HG02642 (cell line): ENCODE data around the gene C5orf15.
"Not testable (repeated sequence)": the region's sequence is repeated elsewhere in the genome, so short reads cannot be mapped to it uniquely, and the experiment has no call there.

ENCODE experiments used
- ATAC-seq: cut with Tn5 transposase; IDR thresholded peaks from one replicate; pipeline ENCODE4 v1.9.1; 2021; ENCODE audit warnings: mild to moderate bottlenecking; ENCODE audit not compliant: unreplicated experiment, poor library complexity

The C5orf15 gene

GRCh38 chr5:133938929-133939328 is 29.5 kb downstream of the C5orf15 start:
- peak; percentile 46 for ATAC-seq

DNA sequence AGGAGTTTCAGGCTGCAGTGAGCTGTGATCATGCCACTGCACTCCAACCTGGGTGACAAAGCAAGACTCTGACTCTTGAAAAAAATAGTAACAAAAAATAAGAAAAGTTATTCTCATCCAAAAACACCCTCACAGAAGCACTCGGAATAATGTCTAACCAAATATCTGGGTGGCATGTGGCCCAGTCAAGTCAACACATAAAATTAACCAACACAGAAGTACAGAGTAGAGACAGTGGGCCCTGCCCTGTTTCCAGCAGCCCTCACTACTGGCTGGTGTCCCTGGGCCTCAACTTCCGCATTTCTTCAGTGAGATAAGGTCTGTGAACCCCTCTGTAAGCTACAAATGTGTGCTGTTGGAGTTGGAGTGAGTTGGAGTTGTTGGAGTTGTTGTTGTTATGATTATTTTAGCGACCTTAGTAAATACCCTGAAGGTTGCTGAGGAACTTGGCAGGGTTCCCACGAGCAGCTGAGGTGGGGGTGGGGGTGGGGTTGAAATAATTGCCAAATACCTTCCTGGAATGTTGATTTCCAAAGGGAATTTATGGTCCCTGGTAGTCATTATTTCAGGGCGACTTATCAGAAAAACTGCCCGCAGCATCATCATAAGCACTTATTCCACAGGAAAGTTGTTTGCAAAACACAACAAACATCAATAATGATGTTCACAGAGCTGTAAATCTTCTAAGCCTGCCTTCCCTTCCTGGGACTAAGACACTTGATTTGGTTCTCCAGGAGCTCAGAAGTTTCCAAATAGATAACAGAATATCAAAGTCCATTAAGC is 30.2 kb downstream of the C5orf15 start:
- ATAC-seq = no peak

DNA sequence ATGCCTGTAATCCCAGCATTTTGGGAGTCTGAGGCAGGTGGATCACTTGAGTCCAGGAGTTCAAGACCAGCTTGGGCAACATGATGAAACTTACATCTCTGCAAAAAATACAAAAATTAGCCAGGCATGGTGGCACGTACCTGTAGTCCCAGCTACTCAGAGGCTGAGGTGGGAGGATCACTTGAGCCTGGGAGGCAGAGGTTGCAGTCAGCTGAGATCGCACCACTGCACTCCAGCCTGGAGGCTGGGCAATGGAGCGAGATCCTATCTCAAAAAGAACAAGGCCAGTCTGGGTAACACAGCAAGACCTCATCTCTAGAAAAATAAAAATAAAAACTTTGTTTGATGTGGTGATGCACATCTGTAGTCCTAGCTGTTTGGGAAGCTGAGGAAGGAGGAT is 30.8 kb downstream of the C5orf15 start:
- not testable (repeated sequence) for ATAC-seq

DNA sequence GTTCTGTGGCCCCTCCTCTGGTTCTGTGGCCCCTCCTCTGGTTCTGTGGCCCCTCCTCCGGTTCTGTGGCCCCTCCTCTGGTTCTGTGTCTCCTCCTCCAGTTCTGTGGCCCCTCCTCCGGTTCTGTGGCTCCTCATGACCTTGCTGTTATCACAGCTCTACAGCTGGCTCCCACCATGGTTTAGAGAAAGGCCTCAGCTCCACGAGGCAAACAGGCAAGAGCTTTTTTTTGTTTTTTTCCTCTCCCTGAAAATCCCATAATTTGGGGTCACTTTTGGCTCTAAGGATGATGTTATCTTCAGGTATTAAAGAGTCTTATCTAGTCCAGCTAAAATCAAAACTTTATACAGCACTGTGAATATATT is 31.8 kb downstream of the C5orf15 start:
- no peak for ATAC-seq

- ATAC-seq = not testable (repeated sequence)
These were observed 32.3 kb downstream of the C5orf15 start for GRCh38 chr5:133935991-133936650.

DNA sequence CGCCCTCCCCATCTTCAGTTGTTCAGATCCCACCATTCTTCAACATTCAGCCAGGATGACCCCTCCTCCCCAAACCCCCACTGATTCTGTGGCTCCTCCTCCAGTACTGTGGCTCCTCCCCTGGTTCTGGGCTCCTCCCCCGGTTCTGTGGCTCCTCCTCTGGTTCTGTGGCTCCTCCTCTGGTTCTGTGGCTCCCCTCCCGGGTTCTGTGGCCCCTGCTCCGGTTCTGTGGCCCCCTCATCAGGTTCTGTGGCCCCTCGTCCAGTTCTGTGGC is 32.8 kb downstream of the C5orf15 start:
- no peak for ATAC-seq

- ATAC-seq = no peak
These were observed 33.4 kb downstream of the C5orf15 start for GRCh38 chr5:133934822-133935666.

DNA sequence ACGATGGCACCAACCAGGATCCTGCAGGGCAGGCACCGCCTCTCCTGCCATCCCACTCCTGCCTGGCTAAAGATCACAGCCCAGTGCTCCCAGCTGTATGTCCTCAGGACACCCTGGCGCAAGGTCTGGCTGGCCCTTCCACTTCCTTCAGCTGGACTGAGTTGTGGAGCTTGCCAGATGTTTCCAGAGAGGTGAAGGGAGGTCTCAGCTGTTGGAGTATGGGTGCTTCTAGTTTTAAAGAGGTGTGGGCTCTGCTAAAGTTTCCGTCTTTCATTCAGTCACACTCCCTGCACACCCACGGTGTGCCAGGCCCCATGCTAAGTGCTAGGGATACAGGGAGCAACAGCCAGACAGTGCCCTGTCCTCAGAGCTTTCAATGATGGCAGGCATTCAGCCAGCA is 34.1 kb downstream of the C5orf15 start:
- no peak for ATAC-seq

DNA sequence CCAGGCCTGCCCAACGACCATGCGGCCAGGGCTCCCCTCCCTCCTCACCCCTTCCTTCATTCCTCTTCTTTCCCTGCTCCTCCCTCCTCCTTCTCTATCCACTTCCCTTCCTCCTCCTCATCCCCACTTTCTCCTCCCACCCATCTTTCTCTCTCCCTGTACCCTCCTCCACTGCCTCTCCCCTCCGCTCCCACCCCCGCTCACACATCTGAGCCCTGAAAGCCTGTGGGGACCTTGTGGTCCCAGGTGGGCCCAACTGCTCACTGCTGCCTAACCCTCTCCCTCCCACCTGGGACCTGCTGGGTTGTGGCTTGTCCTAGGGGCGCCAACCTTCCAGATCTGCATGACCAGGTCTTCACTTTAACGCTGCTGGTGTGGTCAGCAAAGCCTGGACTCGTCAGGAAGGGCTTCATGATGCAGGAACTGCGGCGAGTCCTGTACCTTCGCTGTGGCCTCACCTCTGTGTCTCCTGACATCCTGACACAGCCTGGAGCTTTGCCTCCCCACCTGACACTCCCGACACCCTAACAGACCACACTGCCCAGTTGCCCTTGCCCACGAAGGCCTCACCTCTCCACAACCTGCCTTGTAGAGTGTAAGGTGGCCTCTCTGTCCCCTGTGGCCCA is 34.6 kb downstream of the C5orf15 start:
- no peak for ATAC-seq

- ATAC-seq = no peak
These were observed 35.3 kb downstream of the C5orf15 start for GRCh38 chr5:133933169-133933509.

- no peak for ATAC-seq
These were observed 35.8 kb downstream of the C5orf15 start for GRCh38 chr5:133932441-133933168.

- no peak for ATAC-seq
These were observed 36.9 kb downstream of the C5orf15 start for GRCh38 chr5:133931546-133931945.

DNA sequence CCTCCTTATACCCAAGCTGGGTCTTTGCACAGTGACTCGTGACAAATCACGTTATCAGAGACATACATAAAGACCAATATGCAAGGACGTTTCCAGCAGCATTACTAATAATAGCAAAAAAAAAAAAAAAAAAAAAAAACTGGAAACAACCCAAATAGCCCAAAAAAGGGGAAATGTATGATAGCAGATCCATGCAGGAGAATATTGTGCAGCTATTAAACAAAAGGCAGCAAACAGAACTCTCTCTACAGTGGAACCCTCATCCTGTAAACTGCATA is 37.7 kb downstream of the C5orf15 start:
- ATAC-seq = no peak

DNA sequence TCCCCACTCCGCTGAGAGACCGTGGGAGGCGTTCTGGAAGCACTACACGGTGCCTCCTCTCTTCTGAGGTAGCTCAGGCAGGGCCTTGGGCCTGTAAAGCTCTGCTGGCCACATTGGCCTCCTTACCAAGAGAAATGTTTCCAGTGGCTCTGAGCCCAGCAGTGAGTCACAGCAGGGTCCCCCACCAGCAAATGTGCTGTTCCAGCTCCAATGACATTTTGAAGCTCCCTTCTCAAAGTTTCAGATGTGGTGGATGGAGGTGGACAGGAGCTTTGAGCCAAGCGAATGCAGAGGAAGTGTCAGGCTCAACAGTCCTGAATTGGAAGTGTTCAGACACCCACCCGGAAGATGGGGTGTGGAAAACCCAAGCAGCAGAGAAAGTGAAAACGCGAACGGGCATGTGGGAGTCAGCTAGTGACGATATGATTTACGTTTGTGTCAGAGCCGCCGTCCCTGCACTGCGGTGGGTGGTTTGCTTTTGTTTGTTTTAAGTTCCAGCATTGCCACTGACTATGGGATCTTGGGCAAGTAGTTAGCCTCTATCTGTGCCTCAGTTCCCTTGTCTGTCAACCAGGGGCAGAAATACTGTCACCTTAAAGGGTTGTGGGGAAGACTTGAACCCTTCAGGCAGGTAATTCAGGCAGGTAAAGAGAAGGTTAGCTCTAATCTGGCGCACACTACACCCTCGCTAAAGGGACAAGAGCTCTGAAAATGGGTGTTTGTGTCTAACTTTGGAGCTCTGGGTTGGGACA is 38.2 kb downstream of the C5orf15 start:
- peak; percentile 46 for ATAC-seq

- ATAC-seq = no peak
These were observed 39.6 kb downstream of the C5orf15 start for GRCh38 chr5:133928587-133929393.

GRCh38 chr5:133927300-133928180 is 40.9 kb downstream of the C5orf15 start:
- ATAC-seq = no peak

GRCh38 chr5:133926489-133927299 is 41.7 kb downstream of the C5orf15 start:
- ATAC-seq = no peak
